Stimulated activated CD4-positive, alpha-beta T cell treated with anti-CD3 and anti-CD28 coated beads, Interleukin-2, amount 100 ng/mL, for 48 hours (primary cell): Measurements from ENCODE around the gene ZFP3.
"Not testable (repeated sequence)": the region's sequence is repeated elsewhere in the genome, so short reads cannot be mapped to it uniquely, and the experiment has no call there.

Experiments
- DNase-seq, 2 donors: peaks; one replicate each; pipeline ENCODE4 v3.0.0-alpha.2; 2020

Gene ZFP3

DNA sequence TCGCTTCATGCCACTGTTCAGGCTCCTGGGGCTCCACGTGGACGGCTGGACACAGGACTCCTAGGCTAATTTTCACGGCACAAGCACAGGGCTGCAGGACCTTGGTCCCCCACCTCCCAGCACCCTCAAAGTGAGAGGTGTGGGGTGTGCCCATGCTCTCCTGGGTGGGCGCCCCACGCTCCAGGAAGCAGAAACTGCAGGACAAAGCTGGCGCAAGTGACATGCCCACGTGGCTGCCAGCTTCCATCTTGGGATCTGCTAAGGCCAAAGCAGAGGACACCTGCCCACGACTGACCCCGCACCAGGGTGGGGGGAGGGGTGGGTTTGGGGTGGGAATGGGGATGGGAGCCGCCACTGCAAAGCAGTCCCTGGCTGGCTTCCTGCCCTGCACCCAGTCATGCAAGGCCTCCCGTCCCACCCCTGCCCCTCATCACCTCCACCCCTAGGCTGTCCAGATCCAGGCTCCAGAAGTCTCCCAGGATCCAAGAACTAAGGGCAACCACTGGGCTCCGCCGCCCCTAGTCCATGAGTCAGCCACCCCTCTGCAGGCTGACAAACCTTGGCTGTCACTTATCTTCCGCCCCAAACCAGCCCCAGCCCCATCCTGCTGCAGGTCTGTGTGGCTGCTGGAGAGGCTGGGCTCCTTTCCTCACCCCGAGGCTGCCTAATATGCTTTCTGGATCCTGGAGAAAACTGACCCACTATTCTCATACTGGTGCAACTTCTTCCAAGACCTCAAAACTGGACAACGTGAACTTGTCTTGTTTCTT, 48.6 kb downstream of the ZFP3 start:
- DNase-seq: no peak

DNA sequence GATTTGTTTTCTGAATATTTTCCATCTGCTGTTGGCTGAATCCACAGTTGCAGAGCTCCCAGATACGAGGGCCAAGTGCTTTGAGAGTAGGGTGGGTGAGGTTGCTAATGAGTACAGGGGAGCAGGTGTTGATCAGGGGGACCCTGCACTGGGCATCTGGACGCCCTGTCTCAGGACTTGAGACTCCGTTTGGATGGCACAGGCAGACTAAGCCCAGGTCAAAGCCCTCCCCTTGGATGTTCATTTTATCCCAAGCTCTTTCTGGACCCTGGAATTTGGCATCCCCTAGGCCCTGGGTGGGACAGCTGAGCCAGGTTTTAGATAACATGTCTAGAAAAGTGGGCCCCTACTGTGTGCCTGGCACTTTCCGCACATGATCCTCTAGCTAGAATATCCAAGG, 49.6 kb downstream of the ZFP3 start:
- no peak for DNase-seq

GRCh38 chr17:5128387-5128786, 50.1 kb downstream of the ZFP3 start:
- DNase-seq: not testable (repeated sequence)

DNA sequence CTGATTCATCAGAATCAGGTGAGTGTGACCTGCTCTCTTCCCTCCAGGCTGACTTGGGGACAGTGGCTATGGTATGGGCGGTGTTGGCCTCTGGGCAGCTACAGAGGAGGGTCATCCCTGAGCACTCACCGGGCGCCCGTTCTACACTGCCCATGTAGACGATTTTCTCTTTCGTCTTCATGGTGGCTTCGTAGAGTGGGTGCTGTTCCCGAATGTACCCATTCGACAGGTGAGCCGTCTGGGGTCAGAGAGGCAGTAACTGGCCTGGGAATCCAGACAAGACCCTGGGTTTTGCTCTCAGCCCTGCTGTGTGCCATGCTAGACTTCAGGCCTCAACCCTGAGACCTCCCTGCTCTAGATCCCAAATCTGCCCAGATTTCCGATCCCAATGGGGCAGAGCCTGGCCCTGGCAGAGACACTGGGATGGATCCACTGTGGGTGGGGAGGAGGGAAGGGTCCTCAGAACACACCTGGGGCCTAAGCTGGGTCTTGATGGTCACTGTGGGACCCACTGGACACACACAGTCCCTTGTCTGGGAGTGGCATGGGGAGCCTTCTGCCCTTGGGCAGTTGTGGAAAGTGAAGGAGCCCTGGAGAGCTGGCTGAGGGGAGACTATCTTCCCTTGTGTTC, 50.8 kb downstream of the ZFP3 start:
- no peak for DNase-seq

DNA sequence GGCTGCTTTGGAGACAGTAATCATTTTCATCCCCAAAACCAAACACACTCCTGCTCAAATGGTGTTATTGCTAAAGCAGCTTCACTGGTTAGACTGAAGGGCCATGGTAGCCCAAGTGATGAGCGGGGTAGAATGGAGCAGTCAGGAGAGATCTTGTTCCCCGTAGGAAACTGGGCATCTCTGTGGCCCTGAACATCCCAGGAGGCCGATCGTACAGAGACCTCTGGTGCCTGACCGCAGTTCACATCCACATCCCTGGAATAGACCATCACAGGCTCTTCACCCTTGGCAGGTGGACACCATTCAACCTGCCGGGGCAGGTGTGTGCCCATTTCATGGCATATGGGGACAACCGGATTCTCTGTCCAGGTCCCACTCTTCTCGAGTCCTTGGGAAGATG, 51.5 kb downstream of the ZFP3 start:
- DNase-seq: not testable (repeated sequence)

DNA sequence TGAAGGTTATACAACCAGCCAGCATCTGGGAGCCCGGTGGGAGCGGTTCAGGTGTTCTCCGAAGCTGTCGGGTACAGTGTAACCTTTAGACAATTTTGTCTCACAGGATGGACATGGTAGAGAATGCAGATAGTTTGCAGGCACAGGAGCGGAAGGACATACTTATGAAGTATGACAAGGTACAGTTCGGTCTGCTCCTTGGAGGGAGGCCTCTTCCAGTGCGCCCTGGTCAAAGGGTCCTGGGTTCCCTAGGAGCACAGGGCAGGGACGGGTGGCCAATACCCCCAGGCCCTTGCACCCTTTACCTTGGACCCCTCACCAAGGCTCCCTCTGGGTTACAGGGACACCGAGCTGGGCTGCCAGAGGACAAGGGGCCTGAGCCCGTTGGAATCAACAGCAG, 52.0 kb downstream of the ZFP3 start:
- not testable (repeated sequence) for DNase-seq

DNA sequence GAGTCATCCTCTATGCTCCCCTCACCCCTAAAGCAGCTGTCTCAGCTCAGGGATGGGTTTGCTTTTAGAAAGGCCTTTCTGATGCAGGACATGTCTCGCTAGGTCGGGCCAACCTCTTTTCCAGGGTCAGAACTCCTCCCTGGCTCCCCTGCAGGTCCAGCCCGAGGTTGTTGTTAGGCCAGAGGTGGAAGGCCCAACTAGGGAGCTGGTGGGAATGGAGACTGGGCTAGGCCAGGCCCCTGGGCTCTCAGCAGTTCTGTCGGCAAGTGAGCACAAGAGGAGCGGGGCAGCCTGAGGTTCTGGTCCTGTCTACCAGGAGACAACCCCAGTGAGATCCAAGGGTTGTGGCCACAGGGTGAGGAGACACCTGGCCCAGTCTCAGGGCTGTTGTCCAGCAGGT, 52.4 kb downstream of the ZFP3 start:
- DNase-seq: not testable (repeated sequence)

DNA sequence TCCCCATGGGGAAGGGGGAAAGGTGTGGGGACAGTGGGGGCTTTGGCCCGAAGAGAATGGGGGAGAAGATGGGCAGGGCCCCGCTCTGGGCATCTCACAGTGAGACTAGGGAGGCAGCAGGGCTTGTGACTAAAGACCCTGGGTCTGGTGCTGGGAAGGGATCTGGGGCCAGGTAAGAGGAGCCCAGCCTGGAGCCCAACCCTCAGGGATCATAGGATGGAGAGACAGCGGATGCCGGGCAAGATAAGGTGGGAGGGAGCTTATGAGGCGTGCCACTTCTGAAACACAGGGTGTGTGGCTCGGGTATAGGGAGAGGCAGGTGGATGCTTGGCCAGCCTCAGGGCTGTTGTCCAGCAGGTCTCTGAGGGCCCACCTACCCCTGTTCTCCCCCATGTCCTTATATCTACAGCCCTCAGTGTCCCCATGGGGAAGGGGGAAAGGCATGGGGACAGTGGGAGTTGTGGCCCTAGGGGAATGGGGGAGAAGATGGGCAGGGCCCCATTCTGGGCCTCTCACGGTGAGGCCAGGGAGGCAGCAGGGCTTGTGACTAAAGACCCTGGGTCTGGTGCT, 53.0 kb downstream of the ZFP3 start:
- no peak for DNase-seq

GRCh38 chr17:5131799-5132502, 53.7 kb downstream of the ZFP3 start:
- not testable (repeated sequence) for DNase-seq

GRCh38 chr17:5132503-5133225, 54.4 kb downstream of the ZFP3 start:
- DNase-seq: not testable (repeated sequence)

DNA sequence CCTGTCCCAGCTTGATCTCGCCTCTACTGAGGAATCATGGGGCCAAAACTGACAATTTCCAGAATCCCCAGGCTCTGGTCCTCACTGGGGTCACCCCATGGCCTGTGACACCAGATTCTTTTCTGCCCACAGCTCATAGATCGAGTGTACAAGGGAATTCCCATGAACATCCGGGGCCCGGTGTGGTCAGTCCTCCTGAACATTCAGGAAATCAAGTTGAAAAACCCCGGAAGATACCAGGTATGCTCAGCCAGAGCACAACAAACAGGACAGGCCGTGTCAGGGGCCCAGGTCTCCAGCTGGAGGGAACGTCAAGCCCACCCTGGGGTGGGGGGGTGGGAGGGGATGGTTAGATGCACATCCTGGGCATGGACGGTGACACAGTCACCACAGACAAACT, 55.0 kb downstream of the ZFP3 start:
- DNase-seq: no peak

DNA sequence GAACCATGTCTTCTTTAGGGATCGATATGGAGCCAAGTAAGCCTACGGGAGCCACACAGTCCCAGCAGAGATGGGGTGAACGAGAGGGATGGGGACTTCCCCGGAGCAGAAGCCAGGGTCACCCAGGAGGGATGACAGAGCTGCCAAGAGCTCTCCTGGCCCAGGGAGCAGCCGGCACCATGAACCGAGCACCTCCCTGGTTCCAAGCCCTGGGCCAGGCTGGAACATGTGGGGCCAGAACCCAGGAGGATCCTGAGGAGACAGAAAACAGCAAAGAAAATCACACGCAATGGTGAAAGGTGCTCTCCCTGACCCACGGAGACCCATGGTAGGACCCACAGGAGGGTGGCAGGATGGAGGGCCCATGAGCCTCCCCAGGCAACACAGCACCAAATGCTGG, 55.7 kb downstream of the ZFP3 start:
- DNase-seq: not testable (repeated sequence)

- not testable (repeated sequence) for DNase-seq
Observed at GRCh38 chr17:5134571-5134970, 56.3 kb downstream of the ZFP3 start.

DNA sequence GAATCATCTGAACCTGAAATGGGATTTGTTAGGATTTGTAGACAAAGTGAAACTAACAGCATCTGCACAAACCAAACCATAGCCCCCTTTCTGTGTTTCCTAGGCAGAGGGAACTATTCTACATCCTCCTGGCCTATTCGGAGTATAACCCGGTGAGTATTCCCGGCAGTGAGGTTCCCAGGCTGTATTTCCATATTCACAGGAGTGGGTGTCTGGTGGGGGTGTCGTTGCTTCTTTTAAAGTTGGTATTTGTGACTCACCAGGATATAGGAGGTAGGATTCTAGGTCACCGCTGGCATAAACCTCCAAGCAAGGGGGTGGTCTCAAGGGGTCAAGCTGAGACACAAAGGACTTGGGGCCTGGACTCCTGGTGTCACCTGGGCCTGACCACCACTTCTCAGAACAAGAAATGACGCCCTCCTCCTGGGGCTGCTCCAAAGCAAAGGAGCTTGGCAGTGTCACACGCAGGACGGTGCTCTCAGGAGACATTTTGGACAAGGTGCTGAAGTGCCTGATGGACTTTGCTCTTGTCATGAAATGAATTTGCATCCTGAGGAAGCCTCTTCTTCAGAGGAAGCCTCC, 57.0 kb downstream of the ZFP3 start:
- not testable (repeated sequence) for DNase-seq

GRCh38 chr17:5135726-5136579, 57.7 kb downstream of the ZFP3 start:
- no peak for DNase-seq

GRCh38 chr17:5136580-5137412, 58.5 kb downstream of the ZFP3 start:
- not testable (repeated sequence) for DNase-seq

DNA sequence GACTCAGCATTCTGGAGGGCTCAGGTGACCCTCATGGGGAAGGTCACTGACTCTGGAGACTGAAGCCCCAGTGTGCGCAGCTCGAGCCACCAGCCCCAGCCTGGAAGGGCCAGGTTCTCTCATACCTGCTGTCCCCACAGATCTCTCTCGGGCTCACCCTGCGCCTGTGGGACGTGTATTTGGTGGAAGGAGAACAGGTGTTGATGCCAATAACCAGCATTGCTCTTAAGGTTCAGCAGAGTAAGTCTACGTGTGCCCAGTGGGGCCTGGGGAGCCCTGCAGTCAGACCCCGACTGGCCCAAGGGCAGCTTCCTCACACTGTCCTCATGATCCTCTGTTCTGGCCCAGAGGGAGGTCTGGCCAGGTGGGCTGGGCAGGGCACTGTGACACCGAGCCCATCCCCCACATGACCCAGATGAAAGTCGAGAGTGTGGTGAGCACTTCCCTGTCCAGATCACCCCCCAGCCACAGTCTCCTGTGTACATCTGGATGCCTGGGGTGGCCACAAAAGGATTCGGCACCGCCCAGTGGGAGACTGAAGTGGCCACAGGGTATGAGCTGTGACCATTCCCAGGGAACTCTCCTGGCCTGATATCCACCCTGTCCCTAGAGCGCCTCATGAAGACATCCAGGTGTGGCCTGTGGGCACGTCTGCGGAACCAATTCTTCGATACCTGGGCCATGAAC, 59.4 kb downstream of the ZFP3 start:
- DNase-seq: not testable (repeated sequence)

GRCh38 chr17:5138198-5138544, 59.9 kb downstream of the ZFP3 start:
- not testable (repeated sequence) for DNase-seq

- no peak for DNase-seq
Observed at GRCh38 chr17:5138616-5139457, 60.6 kb downstream of the ZFP3 start.
